GM19463 (cell line): Measurements from ENCODE around the gene CDKN2D.
A peak's percentile ranks its signal among the peaks of the same experiment; 100 is the strongest.
"Not testable (repeated sequence)": the region's sequence is repeated elsewhere in the genome, so short reads cannot be mapped to it uniquely, and the experiment has no call there.

Experiments
- ATAC-seq: cut with Tn5 transposase; IDR thresholded peaks from one replicate; pipeline ENCODE4 v1.9.1; 2021; ENCODE audit warnings: mild to moderate bottlenecking, moderate library complexity; ENCODE audit not compliant: unreplicated experiment

CDKN2D gene

GRCh38 chr19:10582091-10582490 is 13.3 kb upstream of the CDKN2D start:
- no peak for ATAC-seq

GRCh38 chr19:10580979-10581631 is 12.3 kb upstream of the CDKN2D start:
- no peak for ATAC-seq

- no peak for ATAC-seq
Measured at GRCh38 chr19:10577951-10578350, 9.2 kb upstream of the CDKN2D start.

- ATAC-seq: no peak
Measured at GRCh38 chr19:10575011-10575716, 6.4 kb upstream of the CDKN2D start.

GRCh38 chr19:10574462-10574861 is 5.7 kb upstream of the CDKN2D start:
- ATAC-seq: no peak

- not testable (repeated sequence) for ATAC-seq
Measured at GRCh38 chr19:10573793-10574192, 5.0 kb upstream of the CDKN2D start.

- ATAC-seq: peak; percentile 2
Measured at GRCh38 chr19:10568062-10568825, 535 bp downstream of the CDKN2D start.

GRCh38 chr19:10567656-10568055 is 1.1 kb downstream of the CDKN2D start:
- no peak for ATAC-seq

- no peak for ATAC-seq
Measured at GRCh38 chr19:10566658-10567410, 1.9 kb downstream of the CDKN2D start.

- ATAC-seq: no peak
Measured at GRCh38 chr19:10566408-10566657, 2.4 kb downstream of the CDKN2D start.

GRCh38 chr19:10565567-10566407 is 3.0 kb downstream of the CDKN2D start, which contains the start of gene KRI1:
KRI1 (minus strand) TSS chr19:10566010; CDS start chr19:10565999, 11 bp downstream.
- peak; percentile 41 for ATAC-seq

- ATAC-seq: no peak
Measured at GRCh38 chr19:10565028-10565566, 3.7 kb downstream of the CDKN2D start.

- no peak for ATAC-seq
Measured at GRCh38 chr19:10562609-10563008, 6.2 kb downstream of the CDKN2D start.

GRCh38 chr19:10560154-10560553 is 8.6 kb downstream of the CDKN2D start:
- no peak for ATAC-seq

GRCh38 chr19:10557603-10558197 is 11.1 kb downstream of the CDKN2D start:
- ATAC-seq: no peak

- ATAC-seq: no peak
Measured at GRCh38 chr19:10555610-10555973, 13.2 kb downstream of the CDKN2D start.

GRCh38 chr19:10554760-10555609 is 13.8 kb downstream of the CDKN2D start:
- ATAC-seq: no peak

- ATAC-seq: peak; percentile 54
Measured at GRCh38 chr19:10553943-10554381, 14.8 kb downstream of the CDKN2D start.
